ENCODE results near the gene MYO5B. TPM values are rescaled to one million over a fixed set of nuclear protein-coding genes. Genes with fewer than 3 reads are reported as not detected.

MYO5B gene
- total RNA-seq, 4 donors from 2014 or later, result 1.9 to 18.3 (median 4.4) TPM

- H3K27ac ChIP-seq, result no peak overlapping the region
- WGBS, 2 donors (ENCODE audit: low coverage in 1 of 2), result 54 to 80% methylated on average over 1 to 2 of the region's 5 CpGs
These were observed 226.2 kb downstream of the MYO5B start for GRCh38 chr18:49968644-49969309.

GRCh38 chr18:49967636-49968313 is 227.2 kb downstream of the MYO5B start:
- Histone ChIP-seq H3K27ac (no peak overlapping the region), H3K4me3 (no peak overlapping the region), H3K4me1 (peaks cover 0 to 14% (median 0%) of the 10 kb centered on the region in 3 donors), H3K27me3 (no peaks in the 10 kb centered on the region), H3K9me3 (no peaks in the 10 kb centered on the region), H3K36me3 (no peaks in the 10 kb centered on the region)
- TF ChIP-seq POLR2AphosphoS5 (IDR thresholded peaks at IDR 0.05), result no peak
- no peak for TF ChIP-seq EP300 (IDR thresholded peaks at IDR 0.05)
- no peak for TF ChIP-seq CTCF (IDR thresholded peaks at IDR 0.05)
- TF ChIP-seq POLR2A (IDR thresholded peaks at IDR 0.05), result no peak
- 75 to 84% methylated on average over 5 of the region's 7 CpGs for WGBS, 2 donors (ENCODE audit: low coverage in 1 of 2)
- no peak for ATAC-seq

More at GRCh38 chr18:49968644-49969309, 226.2 kb downstream of the MYO5B start:
- Histone ChIP-seq H3K27me3 (no peaks in the 10 kb centered on the region), H3K36me3 (no peaks in the 10 kb centered on the region), H3K4me3 (no peak overlapping the region), H3K9me3 (no peaks in the 10 kb centered on the region), H3K4me1 (peaks cover 0 to 14% (median 0%) of the 10 kb centered on the region in 3 donors)
- TF ChIP-seq POLR2A (IDR thresholded peaks at IDR 0.05), result no peak
- TF ChIP-seq POLR2AphosphoS5 (IDR thresholded peaks at IDR 0.05), result no peak
- TF ChIP-seq EP300 (IDR thresholded peaks at IDR 0.05), result no peak
- TF ChIP-seq CTCF (IDR thresholded peaks at IDR 0.05), result no peak
- no peak for ATAC-seq

GRCh38 chr18:49967171-49967570 is 227.8 kb downstream of the MYO5B start:
- Histone ChIP-seq H3K27me3 (no peaks in the 10 kb centered on the region), H3K4me3 (no peak overlapping the region), H3K9me3 (no peaks in the 10 kb centered on the region), H3K4me1 (peaks cover 0 to 14% (median 0%) of the 10 kb centered on the region in 3 donors), H3K27ac (no peak overlapping the region), H3K36me3 (no peaks in the 10 kb centered on the region)
- TF ChIP-seq CTCF (IDR thresholded peaks at IDR 0.05) (no peak), EP300 (IDR thresholded peaks at IDR 0.05) (no peak), POLR2A (IDR thresholded peaks at IDR 0.05) (no peak)
- WGBS, 2 donors (ENCODE audit: low coverage in 1 of 2), result 55% methylated on average over 4 of the region's 4 CpGs
- no peak for ATAC-seq

GRCh38 chr18:49966090-49966489 is 228.9 kb downstream of the MYO5B start:
- Histone ChIP-seq H3K4me3 (no peak overlapping the region), H3K4me1 (peaks cover 0 to 14% (median 0%) of the 10 kb centered on the region in 3 donors), H3K27ac (no peak overlapping the region), H3K27me3 (no peaks in the 10 kb centered on the region), H3K9me3 (no peaks in the 10 kb centered on the region), H3K36me3 (no peaks in the 10 kb centered on the region)
- WGBS, 2 donors (ENCODE audit: low coverage in 1 of 2), result 60 to 74% methylated on average over 1 to 3 of the region's 3 CpGs
- no peak for ATAC-seq
- TF ChIP-seq POLR2AphosphoS5 (IDR thresholded peaks at IDR 0.05) (no peak), EP300 (IDR thresholded peaks at IDR 0.05) (no peak), CTCF (IDR thresholded peaks at IDR 0.05) (no peak), POLR2A (IDR thresholded peaks at IDR 0.05) (no peak)

GRCh38 chr18:49963217-49963616 is 231.7 kb downstream of the MYO5B start:
- WGBS, 2 donors (ENCODE audit: low coverage in 1 of 2), result 92 to 94% methylated on average over 4 of the region's 4 CpGs

More at GRCh38 chr18:49963217-49963616, 231.7 kb downstream of the MYO5B start:
- Histone ChIP-seq H3K27me3 (no peaks in the 10 kb centered on the region), H3K4me3 (no peak overlapping the region), H3K4me1 (peaks cover 0 to 14% (median 0%) of the 10 kb centered on the region in 3 donors), H3K36me3 (no peaks in the 10 kb centered on the region), H3K27ac (no peak overlapping the region), H3K9me3 (no peaks in the 10 kb centered on the region)
- no peak for TF ChIP-seq POLR2AphosphoS5 (IDR thresholded peaks at IDR 0.05)
- no peak for TF ChIP-seq POLR2A (IDR thresholded peaks at IDR 0.05)
- no peak for TF ChIP-seq CTCF (IDR thresholded peaks at IDR 0.05)
- no peak for TF ChIP-seq EP300 (IDR thresholded peaks at IDR 0.05)
- no peak for ATAC-seq
